Activated naive CD8-positive, alpha-beta T cell (primary cell): ENCODE measurements around the gene NFYC.

Experiments used
- H3K27ac Mint-ChIP-seq: one replicate; pipeline ENCODE4 v1.8.0; 2021; ENCODE audit warnings: mixed read lengths
- H3K27me3 Mint-ChIP-seq: one replicate; pipeline ENCODE4 v1.8.0; 2021; ENCODE audit warnings: mixed read lengths
- H3K36me3 Mint-ChIP-seq: one replicate; pipeline ENCODE4 v1.8.0; 2021; ENCODE audit warnings: mixed read lengths
- H3K4me1 Mint-ChIP-seq: one replicate; pipeline ENCODE4 v1.8.0; 2021; ENCODE audit warnings: low read depth, mixed read lengths
- H3K4me3 Mint-ChIP-seq: one replicate; pipeline ENCODE4 v1.8.0; 2021; ENCODE audit warnings: mild to moderate bottlenecking, mixed read lengths
- H3K9me3 Mint-ChIP-seq: one replicate; pipeline ENCODE4 v1.8.0; 2021; ENCODE audit warnings: low read depth, mixed read lengths

The NFYC gene

DNA sequence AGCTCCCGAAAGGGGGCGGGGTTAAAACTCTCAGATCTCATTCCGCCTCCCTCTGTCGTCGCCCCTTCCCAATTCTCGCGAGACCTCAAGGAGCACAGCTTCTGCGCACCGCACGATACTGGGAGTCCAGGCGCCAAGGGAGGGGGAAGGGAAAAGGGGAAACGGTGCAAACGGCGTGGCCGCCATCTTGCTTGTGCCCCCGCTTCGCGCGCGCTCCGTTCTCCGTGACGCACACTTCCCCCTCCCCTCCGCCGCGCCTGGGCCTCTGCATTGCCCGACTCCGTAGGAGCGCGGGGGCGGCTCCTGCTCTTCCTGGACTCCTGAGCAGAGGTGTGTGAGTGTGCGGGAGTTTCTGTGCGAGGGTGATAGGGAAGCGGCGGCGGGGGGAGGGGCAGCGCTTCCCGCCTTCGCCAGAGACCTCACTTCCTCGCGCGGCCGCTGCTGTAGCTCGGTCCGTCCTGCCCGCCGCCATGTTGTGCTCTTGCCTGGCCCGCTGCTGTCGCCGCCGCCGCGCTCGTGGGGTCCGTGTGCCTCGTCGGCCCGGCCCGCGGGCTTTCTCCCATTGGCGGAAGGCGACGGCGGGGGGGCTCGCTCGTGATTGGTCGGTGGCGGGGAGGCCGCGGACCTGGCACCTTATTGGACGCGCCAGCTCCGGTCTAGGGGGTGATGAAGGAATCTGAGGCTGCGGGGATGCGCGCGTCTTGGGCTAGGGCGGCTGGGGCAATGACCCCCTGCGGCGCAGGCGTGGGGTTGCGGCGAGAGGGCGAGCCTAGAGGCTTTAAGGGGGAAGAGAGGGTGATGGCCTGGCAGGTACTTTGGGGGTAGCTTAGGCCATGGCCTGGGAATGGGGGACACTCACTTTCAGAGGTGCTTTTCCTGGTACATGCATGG lies at the start of gene NFYC:
TSS of gene NFYC (plus strand) at position 167 of the 891 bp plus-strand sequence. CDS start 47,140 bp downstream, outside the sequence.
- H3K27ac Mint-ChIP-seq = peak within 1 kb of the TSS; percentile 99
- H3K27me3 Mint-ChIP-seq = no peaks in the 10 kb centered on the region
- no peaks in the 10 kb centered on the region for H3K9me3 Mint-ChIP-seq
- H3K36me3 Mint-ChIP-seq = peaks cover 11% of the 10 kb centered on the region
- H3K4me3 Mint-ChIP-seq = peak within 1 kb of the TSS; percentile 100
- peaks cover 61% of the 10 kb centered on the region for H3K4me1 Mint-ChIP-seq

DNA sequence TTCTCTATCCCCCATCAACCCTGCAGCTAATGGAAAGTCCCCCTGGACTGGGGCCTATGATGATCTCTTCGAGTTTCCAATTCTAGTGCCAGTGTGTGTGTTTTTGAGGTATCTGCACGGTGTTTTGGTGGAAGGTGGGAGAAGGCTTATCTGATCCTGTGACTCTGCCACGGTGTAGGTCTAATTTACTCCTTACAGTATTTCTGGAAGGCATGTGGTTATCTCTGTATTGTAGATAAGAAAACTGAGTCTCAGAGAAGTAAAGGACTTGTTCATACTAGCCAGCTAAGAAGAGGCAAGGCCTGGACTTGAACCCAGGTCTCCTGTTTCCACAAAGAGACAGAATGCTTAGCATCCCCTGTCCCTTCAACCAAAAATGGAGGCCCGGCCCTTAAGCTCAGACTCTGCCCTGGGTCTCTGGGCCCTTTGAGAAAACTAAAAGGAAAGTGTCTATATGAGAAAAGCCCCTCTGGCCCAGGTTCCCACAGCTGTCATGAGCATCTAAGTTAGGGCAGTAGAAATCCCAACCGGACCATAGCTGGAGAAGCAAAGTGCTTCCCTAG lies 46.3 kb upstream of the NFYC start:
- Mint-ChIP-seq H3K4me3 (no peak overlapping the region), H3K9me3 (no peaks in the 10 kb centered on the region), H3K27me3 (peaks cover under 1% of the 10 kb centered on the region), H3K4me1 (peaks cover 24% of the 10 kb centered on the region), H3K27ac (no peak overlapping the region), H3K36me3 (peaks cover 11% of the 10 kb centered on the region)

DNA sequence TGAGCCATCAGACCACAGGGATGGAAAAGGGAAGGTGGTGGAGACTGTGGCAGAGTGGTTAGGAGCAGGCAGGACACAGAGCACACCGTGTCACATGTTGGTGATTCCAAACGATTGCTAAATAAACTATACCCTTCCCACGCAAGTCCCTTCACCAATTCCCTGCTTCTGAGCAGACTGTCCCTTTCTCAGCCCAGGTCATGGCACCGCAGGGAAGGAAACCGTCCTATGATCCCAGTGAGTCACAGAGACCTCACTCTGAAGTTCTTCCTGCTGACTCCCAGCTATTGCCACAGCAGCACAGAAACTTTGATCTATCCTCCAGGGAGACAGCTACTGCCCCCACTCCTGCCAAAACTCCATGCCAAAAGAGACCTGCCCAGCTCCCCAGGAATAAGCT lies 45.2 kb upstream of the NFYC start:
- Mint-ChIP-seq H3K27me3 (peaks cover 2% of the 10 kb centered on the region), H3K27ac (no peak overlapping the region), H3K36me3 (peaks cover 11% of the 10 kb centered on the region), H3K4me3 (no peak overlapping the region), H3K4me1 (peaks cover 13% of the 10 kb centered on the region), H3K9me3 (no peaks in the 10 kb centered on the region)

DNA sequence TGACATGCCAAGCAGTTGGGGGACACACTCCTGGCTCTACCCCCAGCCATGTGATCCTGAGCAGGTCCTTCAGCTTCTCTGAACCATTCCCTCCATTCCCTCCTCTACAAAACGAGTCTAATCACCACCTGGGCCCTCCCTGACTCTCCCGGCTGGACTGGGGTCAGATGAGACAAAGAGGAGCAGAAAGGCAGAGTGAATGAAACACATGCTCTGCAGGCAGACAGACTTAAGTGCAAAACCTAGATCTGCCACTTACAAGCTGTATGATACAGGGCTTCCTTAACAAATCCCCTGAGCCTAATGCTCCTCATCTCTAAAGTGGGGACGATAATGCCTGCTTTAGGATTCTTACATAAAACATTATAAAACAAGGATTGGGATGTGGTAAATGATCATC lies 43.3 kb upstream of the NFYC start:
- peaks cover 11% of the 10 kb centered on the region for H3K4me1 Mint-ChIP-seq
- H3K4me3 Mint-ChIP-seq = no peak overlapping the region
- peaks cover 11% of the 10 kb centered on the region for H3K36me3 Mint-ChIP-seq
- peaks cover 2% of the 10 kb centered on the region for H3K27me3 Mint-ChIP-seq
- no peak overlapping the region for H3K27ac Mint-ChIP-seq
- H3K9me3 Mint-ChIP-seq = no peaks in the 10 kb centered on the region

DNA sequence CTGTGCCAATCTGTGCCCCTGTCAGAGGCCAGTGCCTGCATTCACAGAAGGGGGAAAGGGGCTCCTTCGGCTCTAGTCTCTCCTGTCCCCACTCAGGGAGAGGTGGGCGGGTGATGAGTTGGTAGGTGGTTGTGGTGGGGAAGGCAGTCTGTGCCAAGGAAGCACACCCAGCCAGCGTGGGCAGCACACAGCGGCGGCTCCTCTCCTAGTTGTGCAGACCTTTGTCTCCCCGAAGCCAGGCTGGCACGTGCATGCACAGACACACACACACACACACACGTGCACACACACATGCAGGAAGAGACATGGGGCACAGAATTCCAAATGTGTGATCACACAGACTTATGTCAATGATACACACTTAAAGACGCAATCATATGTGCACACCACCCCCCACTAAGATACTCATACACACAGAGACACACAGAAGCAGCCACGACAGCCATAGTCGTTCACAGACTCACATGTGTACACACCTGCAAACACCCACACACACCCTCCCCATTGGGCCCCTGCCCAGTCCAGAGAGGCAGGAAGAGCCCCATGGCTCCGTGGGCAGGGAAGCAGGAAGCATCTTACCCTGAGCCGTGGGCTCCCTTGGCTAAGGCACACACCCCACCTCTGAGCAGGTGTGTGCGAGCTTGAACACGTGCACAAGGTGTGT lies 42.4 kb upstream of the NFYC start:
- Mint-ChIP-seq H3K27me3 (peaks cover 2% of the 10 kb centered on the region), H3K27ac (no peak overlapping the region), H3K36me3 (peaks cover 11% of the 10 kb centered on the region), H3K4me1 (peaks cover 11% of the 10 kb centered on the region), H3K4me3 (no peak overlapping the region), H3K9me3 (no peaks in the 10 kb centered on the region)

DNA sequence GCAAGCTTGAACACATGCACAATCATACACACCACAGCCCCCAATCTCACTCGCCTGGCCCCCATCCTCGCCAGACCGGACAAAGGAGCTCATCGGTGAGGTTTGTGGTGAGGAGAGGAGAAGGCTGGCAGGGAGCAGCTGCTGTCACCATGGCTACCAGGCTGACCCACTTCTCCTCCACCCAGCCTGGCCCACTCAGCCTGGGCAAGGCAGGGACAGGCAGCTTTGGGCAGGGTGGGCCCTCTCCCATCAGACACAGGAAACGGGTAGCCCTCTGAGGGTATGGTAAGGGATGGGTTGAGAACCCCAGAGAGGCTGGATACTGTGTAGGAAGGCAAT lies 41.9 kb upstream of the NFYC start:
- no peaks in the 10 kb centered on the region for H3K9me3 Mint-ChIP-seq

DNA sequence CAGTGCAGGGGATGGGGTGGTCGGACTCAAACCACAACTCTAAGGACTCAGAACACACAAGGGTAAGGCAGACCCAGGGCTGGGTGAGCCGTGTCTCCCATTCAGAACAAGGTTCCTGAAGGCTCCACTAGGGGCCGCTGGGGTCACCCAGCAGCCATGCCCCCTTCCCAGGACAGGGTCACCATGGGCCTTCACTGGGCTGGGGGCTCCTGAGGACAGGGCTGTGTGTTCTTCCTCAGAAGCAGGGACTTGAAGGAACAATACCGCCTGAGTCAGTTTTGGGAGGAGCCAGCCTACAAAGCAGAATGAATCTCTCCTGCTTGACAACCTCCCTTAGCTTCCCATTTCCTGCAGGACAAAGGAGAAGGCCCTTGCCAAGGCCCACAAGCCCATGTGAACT lies 41.4 kb upstream of the NFYC start:
- H3K27ac Mint-ChIP-seq = no peak overlapping the region
- H3K4me1 Mint-ChIP-seq = peaks cover 11% of the 10 kb centered on the region
- peaks cover 10% of the 10 kb centered on the region for H3K36me3 Mint-ChIP-seq
- H3K4me3 Mint-ChIP-seq = no peak overlapping the region
- peaks cover 6% of the 10 kb centered on the region for H3K27me3 Mint-ChIP-seq
- H3K9me3 Mint-ChIP-seq = no peaks in the 10 kb centered on the region

More for the DNA sequence above, 41.9 kb upstream of the NFYC start:
- H3K4me1 Mint-ChIP-seq = peaks cover 11% of the 10 kb centered on the region
- peaks cover 6% of the 10 kb centered on the region for H3K27me3 Mint-ChIP-seq
- H3K27ac Mint-ChIP-seq = no peak overlapping the region
- H3K36me3 Mint-ChIP-seq = peaks cover 11% of the 10 kb centered on the region
- H3K4me3 Mint-ChIP-seq = no peak overlapping the region

DNA sequence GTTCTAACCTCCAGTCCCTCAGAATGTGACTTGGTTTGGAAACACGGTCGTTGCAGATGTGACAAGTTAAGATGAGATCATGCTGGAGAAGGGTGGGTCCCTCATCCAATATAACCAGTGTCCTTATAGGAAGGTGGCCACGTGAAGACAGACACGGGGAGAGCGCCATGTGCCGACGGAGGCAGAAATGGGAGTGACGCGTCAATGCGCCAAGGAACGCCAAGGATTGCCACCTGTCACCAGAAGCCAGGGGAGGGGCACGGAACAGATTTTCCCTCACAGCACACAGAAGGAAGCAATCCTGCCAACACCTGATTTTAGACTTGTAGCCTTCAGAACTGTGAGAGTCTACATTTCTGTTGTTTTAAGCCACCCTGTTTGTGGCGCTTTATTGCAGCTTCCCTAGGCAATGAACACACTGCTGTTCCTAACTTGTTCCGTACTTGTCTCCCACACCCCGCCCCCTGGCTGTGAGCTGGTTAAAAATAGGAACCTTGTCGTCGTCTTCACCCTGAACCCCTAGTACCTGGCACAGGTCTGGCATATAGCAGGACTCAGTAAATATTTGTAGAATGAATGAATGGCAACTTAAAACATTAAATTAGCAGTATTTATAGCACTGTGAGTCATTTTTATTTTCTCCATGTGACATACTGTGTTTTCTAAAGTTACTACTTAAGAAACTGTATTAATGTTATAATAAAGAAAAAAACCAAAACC lies 40.2 kb upstream of the NFYC start:
- no peaks in the 10 kb centered on the region for H3K9me3 Mint-ChIP-seq
- H3K4me1 Mint-ChIP-seq = peaks cover 11% of the 10 kb centered on the region
- H3K4me3 Mint-ChIP-seq = no peak overlapping the region
- H3K36me3 Mint-ChIP-seq = peaks cover 5% of the 10 kb centered on the region
- no peak overlapping the region for H3K27ac Mint-ChIP-seq
- H3K27me3 Mint-ChIP-seq = peaks cover 6% of the 10 kb centered on the region

DNA sequence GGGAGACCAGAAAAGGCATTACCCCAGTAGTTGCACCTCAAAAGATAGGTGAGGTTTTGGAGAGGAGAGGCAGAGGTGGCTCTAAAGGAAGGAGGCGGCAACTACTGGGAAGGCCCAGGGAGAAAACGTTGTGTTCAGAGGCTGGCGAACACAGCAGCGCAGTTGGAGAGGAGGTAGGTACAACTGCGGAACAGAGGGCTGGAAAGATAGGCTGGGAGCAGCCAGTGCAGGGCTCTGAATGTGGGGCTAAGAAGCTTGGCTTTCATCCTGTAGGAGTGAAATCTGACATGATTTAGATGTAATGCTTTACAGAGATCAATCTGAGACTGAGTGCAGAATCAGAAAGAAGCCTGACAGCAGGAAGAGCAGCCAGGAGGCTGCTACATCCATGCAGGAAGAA lies 39.0 kb upstream of the NFYC start:
- Mint-ChIP-seq H3K9me3 (no peaks in the 10 kb centered on the region), H3K27me3 (peaks cover 6% of the 10 kb centered on the region), H3K4me3 (no peak overlapping the region), H3K36me3 (peaks cover 4% of the 10 kb centered on the region), H3K27ac (no peak overlapping the region), H3K4me1 (peaks cover 11% of the 10 kb centered on the region)

DNA sequence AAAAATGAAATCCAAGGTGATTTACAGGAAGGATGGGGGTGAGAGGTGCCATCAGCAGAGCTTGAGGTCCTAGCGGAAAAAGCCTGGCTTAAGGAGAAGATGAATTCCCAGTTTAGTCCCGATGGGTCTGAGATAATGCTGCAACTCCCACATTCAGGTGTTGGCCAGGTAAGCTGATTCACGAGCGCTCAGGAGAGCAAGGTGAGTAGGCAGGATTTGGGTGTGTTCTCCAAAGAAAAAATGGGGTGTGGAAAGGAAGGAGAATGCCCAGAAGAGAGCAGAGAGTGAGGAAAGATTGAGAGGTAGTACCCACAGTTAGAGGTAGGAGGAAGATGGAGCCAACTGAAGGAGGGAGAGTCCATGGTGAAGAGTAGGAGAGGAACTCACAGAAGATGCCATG lies 38.5 kb upstream of the NFYC start:
- peaks cover 3% of the 10 kb centered on the region for H3K36me3 Mint-ChIP-seq
- peaks cover 6% of the 10 kb centered on the region for H3K27me3 Mint-ChIP-seq
- H3K27ac Mint-ChIP-seq = no peak overlapping the region
- no peaks in the 10 kb centered on the region for H3K9me3 Mint-ChIP-seq
- no peak overlapping the region for H3K4me3 Mint-ChIP-seq
- peaks cover 11% of the 10 kb centered on the region for H3K4me1 Mint-ChIP-seq

DNA sequence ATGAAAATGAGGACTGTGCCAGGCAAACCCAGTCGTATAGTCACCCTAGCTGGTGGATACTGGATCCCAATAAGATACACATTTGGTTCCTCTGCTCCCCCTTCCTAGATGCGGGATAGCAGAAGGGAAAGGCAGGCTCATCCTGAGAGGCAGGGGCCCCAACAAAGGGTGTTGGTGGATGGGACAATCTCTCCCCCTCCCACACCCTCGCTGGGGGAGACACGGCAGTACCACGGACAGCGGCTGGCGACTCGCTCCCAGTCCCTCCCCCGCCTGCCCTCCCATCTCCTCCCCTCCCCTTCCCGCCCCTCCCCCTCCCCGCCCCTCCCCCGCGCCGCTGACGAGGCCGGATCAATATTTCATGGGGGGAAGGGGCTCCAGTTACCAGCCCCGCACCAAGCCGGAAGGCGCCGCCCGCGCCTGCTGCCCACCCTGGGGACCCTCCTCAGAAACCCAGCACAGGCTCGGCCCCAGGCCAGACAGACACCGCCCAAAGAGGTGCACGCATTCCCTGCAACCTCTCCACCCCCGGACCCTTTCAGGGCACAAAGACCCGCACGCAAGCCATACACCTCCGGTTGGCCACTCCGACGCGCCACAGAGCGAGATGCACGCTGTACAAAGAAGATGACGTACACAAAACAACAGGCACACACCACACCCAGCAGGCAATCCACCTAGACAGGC lies 37.5 kb upstream of the NFYC start:
- Mint-ChIP-seq H3K4me3 (no peak overlapping the region), H3K27me3 (peaks cover 6% of the 10 kb centered on the region), H3K4me1 (peaks cover 4% of the 10 kb centered on the region), H3K36me3 (no peaks in the 10 kb centered on the region), H3K27ac (no peak overlapping the region), H3K9me3 (no peaks in the 10 kb centered on the region)

DNA sequence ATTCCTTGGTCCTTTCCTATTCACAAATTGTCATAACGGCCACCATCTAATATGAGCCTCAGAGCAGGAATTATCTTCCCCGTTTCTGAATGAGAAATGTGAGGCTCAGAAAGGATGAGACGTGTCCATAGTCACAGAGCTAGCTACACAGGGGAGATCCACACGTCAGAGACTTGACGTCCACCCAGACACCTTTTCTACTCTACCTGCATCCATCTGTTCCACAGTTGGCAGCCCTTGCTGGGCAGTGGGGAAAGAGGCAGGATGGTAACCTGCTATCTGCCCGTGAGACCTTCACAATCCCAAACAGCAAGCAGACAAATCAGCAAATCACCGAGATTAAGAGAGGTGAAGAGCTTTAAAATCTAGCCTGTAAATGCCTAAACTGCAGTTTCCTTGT lies 34.5 kb upstream of the NFYC start:
- Mint-ChIP-seq H3K36me3 (no peaks in the 10 kb centered on the region), H3K4me3 (no peak overlapping the region), H3K27me3 (peaks cover 4% of the 10 kb centered on the region), H3K9me3 (no peaks in the 10 kb centered on the region), H3K27ac (no peak overlapping the region), H3K4me1 (no peaks in the 10 kb centered on the region)

DNA sequence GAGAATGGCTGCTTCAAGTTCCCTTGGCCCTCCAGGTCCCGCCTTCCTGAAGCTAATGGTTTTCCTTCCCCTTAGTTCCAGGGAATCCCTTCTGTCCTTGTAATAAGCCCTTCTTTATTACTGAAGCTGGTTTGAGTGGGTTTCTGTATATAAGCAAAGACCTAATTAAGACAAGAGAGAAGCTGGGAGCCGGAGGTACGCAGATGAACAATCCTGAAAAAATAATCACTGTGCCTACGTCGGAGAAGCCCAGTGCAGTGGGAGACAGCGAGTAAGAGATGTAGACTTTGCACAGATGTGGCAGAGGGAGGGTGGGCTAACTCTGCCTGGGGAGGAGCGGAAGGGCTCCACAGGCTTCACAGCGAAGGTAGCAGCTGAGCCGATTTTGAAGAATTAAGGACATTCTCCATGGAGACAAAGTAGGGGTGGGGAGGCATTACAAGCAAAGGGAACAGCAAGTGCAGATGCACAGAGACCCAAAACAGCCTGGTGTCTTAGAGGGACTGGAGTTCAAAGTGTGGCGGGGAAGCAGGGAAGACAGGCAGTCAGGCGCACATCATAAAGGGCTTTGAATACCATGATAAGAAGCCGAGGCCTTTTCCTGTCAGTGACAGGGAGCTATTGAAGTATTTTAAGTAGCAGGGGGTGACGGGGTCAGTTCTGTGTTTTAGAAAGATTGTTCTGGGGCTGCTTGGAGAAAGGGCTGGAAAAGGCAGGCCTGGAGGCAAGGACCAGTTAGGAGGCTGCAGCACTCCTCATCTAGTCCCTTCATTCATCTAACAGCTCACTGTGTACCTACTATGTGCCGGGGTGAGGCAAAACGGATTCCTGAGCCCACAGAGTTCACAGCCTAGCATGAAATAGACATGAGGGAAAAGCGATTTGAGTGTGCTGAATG lies 32.5 kb upstream of the NFYC start:
- H3K27ac Mint-ChIP-seq = no peak overlapping the region
- no peaks in the 10 kb centered on the region for H3K36me3 Mint-ChIP-seq
- peaks cover 4% of the 10 kb centered on the region for H3K27me3 Mint-ChIP-seq
- no peaks in the 10 kb centered on the region for H3K9me3 Mint-ChIP-seq
- H3K4me1 Mint-ChIP-seq = peaks cover 5% of the 10 kb centered on the region
- H3K4me3 Mint-ChIP-seq = no peak overlapping the region

DNA sequence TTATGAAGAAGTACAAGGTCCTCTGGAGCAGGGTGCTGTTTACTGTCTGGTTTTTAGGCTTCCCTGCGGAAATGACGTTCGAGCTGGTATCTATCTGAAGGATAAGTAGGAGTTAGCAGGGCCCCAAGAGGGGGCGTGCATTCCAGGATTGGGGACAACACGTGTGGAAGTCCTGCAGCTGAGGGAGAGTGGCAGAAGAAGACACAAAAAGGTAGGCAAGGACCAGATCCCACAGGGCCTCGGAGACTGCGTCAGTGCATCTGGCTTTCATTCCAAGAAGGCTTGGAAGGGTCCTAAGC lies 31.9 kb upstream of the NFYC start:
- peaks cover under 1% of the 10 kb centered on the region for H3K27me3 Mint-ChIP-seq
- no peak overlapping the region for H3K27ac Mint-ChIP-seq
- no peaks in the 10 kb centered on the region for H3K36me3 Mint-ChIP-seq
- no peaks in the 10 kb centered on the region for H3K9me3 Mint-ChIP-seq
- H3K4me3 Mint-ChIP-seq = no peak overlapping the region
- H3K4me1 Mint-ChIP-seq = peaks cover 5% of the 10 kb centered on the region
